Measurements from ENCODE around the gene MAX. TPM values are rescaled to one million over a fixed set of nuclear protein-coding genes. Genes with fewer than 3 reads are reported as not detected.
A peak's percentile ranks its signal among the peaks of the same experiment; 100 is the strongest.
"Not testable (repeated sequence)": the region's sequence is repeated elsewhere in the genome, so short reads cannot be mapped to it uniquely, and the experiment has no call there.

Gene MAX
- total RNA-seq, 4 donors from 2014 or later = 79.0 to 112 (median 90.4) TPM

DNA sequence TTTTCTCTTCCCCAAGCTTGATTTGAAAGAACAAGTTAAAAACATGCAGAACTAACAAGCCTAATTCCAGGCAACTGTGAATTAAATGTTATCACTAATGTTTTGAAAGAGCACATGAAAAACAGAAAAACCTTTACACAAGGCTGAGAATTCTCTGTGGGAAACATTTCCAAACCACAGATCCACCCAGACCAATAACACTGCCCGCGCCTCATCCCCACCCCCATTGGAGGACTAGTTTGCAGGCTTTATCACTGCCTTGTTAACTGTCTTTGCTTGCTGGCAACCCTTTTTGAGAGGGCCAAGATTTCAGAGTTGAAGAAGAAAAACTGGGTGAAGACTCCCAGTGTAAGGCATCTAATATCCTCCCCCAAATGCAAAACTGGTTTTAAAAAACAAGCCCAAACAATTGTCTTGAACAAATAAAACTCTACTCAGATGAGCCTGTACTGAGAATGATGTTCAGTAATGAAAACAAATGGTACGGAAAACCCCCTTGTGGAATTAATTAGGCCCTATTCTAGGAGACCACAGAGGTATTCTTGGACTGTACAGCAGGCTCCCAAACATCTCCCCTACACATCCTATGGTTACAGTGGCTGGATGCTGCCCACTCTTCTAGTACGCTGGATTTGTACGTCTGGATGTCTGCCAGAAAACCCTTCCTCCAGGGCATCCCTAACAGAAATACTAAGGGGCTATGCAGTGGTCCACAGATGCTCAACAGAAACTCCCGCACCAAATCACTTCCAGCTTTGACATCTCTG, 5.8 kb downstream of the MAX start:
- no peak for DNase-seq (ENCODE audit: low spot score in 2 of 2)
- Histone ChIP-seq H3K27me3 (no peaks in the 10 kb centered on the region), H3K36me3 (peaks cover 25% of the 10 kb centered on the region), H3K27ac (peak overlapping the region; percentile 53), H3K9me3 (no peaks in the 10 kb centered on the region), H3K4me1 (peaks cover 68% of the 10 kb centered on the region), H3K4me3 (no peak overlapping the region)
- 18% methylated on average over 6 of the region's 6 CpGs for WGBS
- TF ChIP-seq EP300 (IDR thresholded peaks at IDR 0.05) (no peak), POLR2AphosphoS5 (IDR thresholded peaks at IDR 0.05) (no peak), POLR2A (IDR thresholded peaks at IDR 0.05) (no peak)
- TF ChIP-seq, protein P1, sequence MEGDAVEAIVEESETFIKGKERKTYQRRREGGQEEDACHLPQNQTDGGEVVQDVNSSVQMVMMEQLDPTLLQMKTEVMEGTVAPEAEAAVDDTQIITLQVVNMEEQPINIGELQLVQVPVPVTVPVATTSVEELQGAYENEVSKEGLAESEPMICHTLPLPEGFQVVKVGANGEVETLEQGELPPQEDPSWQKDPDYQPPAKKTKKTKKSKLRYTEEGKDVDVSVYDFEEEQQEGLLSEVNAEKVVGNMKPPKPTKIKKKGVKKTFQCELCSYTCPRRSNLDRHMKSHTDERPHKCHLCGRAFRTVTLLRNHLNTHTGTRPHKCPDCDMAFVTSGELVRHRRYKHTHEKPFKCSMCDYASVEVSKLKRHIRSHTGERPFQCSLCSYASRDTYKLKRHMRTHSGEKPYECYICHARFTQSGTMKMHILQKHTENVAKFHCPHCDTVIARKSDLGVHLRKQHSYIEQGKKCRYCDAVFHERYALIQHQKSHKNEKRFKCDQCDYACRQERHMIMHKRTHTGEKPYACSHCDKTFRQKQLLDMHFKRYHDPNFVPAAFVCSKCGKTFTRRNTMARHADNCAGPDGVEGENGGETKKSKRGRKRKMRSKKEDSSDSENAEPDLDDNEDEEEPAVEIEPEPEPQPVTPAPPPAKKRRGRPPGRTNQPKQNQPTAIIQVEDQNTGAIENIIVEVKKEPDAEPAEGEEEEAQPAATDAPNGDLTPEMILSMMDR (IDR thresholded peaks at IDR 0.05) = no peak

DNA sequence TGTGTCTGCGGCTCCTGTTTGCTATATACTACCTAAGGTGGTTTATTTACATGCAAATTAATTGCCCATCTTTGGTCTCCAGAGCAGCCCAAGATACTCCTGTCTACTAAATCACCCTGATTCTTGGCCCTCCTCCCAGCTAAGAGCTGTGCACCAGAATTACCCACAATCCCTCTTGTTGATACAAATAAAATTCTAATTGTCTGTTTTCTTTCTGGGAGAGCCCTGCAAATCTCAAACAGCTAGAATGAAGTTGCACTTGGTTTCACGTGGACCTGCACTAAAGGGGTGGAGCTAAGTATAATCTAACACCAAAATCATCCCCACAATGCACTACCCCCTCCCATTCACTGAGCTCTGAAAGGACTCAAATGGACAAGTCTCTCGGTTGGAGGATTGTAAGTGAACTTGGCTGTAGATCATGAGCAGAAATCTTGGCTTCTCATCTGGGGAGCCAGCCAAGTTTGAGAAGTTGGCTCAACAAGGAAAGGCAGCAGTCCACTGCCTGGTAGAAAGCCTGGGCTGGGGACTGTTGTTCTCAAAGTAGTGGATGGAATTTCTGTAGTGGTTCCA, 6.6 kb downstream of the MAX start:
- H3K27ac ChIP-seq = peak overlapping the region; percentile 53
- TF ChIP-seq POLR2A (IDR thresholded peaks at IDR 0.05) = no peak
- no peak for TF ChIP-seq EP300 (IDR thresholded peaks at IDR 0.05)
- TF ChIP-seq, protein P1 (IDR thresholded peaks at IDR 0.05) = no peak
- no peak for TF ChIP-seq POLR2AphosphoS5 (IDR thresholded peaks at IDR 0.05)
- no peak overlapping the region for H3K4me3 ChIP-seq
- H3K9me3 ChIP-seq = no peaks in the 10 kb centered on the region
- peaks cover 60% of the 10 kb centered on the region for H3K4me1 ChIP-seq
- H3K27me3 ChIP-seq = no peaks in the 10 kb centered on the region
- WGBS = 33% methylated on average over 3 of the region's 3 CpGs
- H3K36me3 ChIP-seq = peaks cover 33% of the 10 kb centered on the region
- DNase-seq (ENCODE audit: low spot score in 2 of 2) = no peak

DNA sequence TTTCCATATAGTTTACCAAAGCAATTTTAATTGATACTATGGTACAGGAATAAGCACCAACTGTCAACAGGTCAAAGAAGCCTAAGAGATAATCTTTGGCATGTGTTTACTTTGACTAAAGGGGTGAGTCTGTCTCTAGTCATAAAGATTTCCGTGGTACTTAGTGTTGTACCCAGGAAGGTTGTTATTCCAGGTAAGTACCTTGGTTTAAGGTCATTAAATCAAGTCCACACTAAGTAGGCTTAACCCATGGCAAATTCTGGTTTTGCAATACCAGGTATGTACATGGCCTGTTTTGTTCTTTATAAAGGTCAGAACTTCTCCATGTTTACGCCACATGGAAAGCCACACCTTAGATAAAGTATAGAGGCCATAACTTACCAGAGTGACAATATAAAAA, 10.0 kb downstream of the MAX start:
- no peak for DNase-seq (ENCODE audit: low spot score in 2 of 2)
- Histone ChIP-seq H3K36me3 (peaks cover 65% of the 10 kb centered on the region), H3K4me1 (peaks cover 27% of the 10 kb centered on the region), H3K27ac (no peak overlapping the region), H3K27me3 (no peaks in the 10 kb centered on the region), H3K4me3 (no peak overlapping the region), H3K9me3 (no peaks in the 10 kb centered on the region)
- 89% methylated on average over 2 of the region's 2 CpGs for WGBS
- TF ChIP-seq POLR2AphosphoS5 (IDR thresholded peaks at IDR 0.05) (no peak), EP300 (IDR thresholded peaks at IDR 0.05) (no peak), POLR2A (IDR thresholded peaks at IDR 0.05) (no peak)
- TF ChIP-seq, protein P1 (IDR thresholded peaks at IDR 0.05) = no peak

DNA sequence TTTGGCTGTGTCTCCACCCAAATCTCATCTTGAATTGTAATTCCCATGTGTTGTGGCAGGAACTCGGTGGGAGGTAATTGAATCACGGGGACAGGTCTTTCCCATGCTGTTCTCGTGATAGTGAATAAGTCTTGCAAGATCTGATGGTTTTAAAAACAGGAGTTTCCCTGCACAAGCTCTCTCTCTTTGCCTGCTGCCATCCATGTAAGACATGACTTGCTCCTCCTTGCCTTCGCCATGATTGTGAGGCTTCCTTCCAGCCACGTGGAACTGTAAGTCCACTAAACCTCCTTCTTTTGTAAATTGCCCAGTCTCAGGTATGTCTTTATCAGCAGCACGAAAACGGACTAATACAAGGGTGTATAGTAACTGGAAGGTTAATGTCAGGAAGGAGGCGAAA, 14.5 kb downstream of the MAX start:
- H3K4me1 ChIP-seq; H3K4me3 ChIP-seq; H3K27ac ChIP-seq; H3K27me3 ChIP-seq; DNase-seq (ENCODE audit: low spot score in 2 of 2); H3K9me3 ChIP-seq: not testable (repeated sequence)
- 84% methylated on average over 8 of the region's 8 CpGs for WGBS
- peaks cover 81% of the 10 kb centered on the region for H3K36me3 ChIP-seq

DNA sequence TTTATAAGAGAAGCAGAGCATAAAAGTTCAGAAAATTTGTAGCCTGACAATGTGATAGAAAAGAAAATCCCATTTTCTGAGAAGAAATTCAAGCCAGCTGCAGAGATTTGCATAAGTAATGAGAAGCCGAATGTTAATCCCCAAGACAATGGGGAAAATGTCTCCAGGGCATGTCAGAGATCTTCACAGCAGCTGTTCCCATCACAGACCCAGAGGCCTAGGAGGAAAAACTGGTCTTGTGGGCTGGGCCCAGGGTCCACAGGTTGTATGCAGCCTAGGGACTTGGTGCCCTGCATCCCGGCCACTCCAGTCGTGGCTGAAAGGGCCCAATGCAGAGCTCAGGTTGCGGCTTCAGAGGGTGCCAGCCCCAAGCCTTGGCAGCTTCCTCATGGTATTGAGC, 15.6 kb downstream of the MAX start:
- not testable (repeated sequence) for H3K27me3 ChIP-seq; H3K27ac ChIP-seq; H3K9me3 ChIP-seq; DNase-seq (ENCODE audit: low spot score in 2 of 2); H3K4me1 ChIP-seq; H3K4me3 ChIP-seq
- peaks cover 78% of the 10 kb centered on the region for H3K36me3 ChIP-seq
- WGBS = 91% methylated on average over 3 of the region's 4 CpGs

DNA sequence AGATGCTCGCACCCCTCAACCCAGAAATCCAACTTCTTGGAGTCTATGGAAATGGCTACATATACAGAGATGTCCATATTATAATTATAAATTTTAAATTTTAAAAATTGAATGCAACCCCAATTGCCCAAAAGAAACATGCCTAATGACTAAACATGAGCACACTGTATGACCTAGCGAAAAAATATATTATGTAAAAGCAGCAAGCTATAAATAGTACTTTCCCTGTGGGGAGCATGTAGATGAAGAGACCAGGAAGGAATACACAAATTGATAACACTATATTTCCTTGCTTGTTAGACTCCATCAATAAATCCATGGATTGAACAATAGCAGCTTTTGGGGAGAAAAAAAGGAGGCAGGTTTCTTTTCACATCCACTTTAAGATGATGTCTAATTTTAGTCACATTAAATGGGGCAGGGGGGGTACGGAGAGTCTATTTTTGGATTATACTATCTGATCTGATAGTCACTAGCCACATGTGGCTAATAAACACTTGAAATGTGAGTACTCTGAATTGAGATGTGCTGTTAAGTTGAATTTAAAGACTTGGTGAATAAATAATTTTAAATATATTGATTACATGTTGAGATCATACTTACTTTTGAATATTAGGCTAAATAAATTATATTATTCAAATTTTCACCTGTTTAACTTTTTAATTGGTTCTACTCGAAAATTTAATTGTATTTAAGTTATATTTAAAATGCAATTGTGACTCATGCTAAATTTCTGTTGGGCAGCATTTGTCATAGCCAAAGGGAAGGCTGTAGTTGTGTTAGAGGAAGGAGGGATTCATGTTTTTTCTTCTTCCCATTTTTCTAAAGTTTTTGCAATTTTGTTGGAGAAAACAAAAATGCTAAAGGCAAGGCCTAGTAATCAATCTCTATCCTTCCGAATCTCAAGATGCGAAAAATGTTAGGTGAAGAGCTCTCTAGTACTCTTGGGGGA, 17.5 kb downstream of the MAX start:
- no peak for TF ChIP-seq POLR2A (IDR thresholded peaks at IDR 0.05)
- TF ChIP-seq EP300 (IDR thresholded peaks at IDR 0.05) = no peak
- TF ChIP-seq, protein P1 (IDR thresholded peaks at IDR 0.05) = no peak
- H3K27me3 ChIP-seq = no peaks in the 10 kb centered on the region
- DNase-seq (ENCODE audit: low spot score in 2 of 2) = no peak
- H3K4me1 ChIP-seq = peaks cover 24% of the 10 kb centered on the region
- no peaks in the 10 kb centered on the region for H3K9me3 ChIP-seq
- H3K27ac ChIP-seq = no peak overlapping the region
- no peak overlapping the region for H3K4me3 ChIP-seq
- peaks cover 68% of the 10 kb centered on the region for H3K36me3 ChIP-seq
- 70% methylated on average over 6 of the region's 6 CpGs for WGBS
